HG03066 (cell line): ENCODE measurements around the gene MRPL47.
"Not testable (repeated sequence)": the region's sequence is repeated elsewhere in the genome, so short reads cannot be mapped to it uniquely, and the experiment has no call there.

Experiments used
- ATAC-seq: cut with Tn5 transposase; IDR thresholded peaks from one replicate; pipeline ENCODE4 v1.9.1; 2021; ENCODE audit warnings: low read depth; ENCODE audit not compliant: unreplicated experiment

The MRPL47 gene

GRCh38 chr3:179604321-179605078, at the start of gene MRPL47, which contains the start of gene NDUFB5:
Gene MRPL47 (minus strand): TSS chr3:179604638. CDS start chr3:179604624, 14 bp downstream.
Gene NDUFB5 (plus strand): TSS chr3:179604794. CDS start chr3:179604816, 22 bp downstream.
- ATAC-seq: peak; percentile 96

GRCh38 chr3:179653096-179653797, 48.8 kb upstream of the MRPL47 start:
- peak; percentile 62 for ATAC-seq

DNA sequence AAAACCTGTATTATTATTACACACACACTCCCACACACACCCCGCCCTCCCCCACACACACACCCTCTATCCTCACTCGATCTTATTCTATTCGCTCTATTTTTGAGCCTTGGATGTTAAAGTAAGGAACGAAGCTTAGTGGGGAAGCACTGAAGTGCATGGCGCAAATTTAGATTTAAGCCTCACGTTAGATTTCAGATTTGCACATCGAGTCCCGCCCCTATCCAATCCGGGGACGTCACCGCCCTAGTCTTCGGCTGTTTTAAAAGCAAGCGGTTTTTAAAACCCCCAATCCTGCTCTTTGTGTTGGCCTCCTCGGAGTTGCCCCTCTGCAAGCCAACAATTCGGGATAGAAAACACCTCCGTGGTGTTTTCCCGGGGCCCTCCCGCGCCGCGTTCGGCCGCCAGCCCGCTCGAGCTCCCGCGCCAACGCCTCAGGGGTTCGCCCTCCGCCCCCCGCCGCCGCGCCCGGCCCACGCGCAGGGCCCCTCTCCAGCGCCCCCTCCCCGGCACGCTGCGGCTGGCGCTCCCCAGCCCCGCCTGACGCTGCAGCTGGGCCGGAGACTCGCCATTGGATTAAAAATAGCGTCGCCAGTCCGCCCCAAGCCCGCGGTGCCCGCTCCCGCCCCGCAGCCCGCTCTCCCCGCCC, 48.1 kb upstream of the MRPL47 start, which contains the start of gene USP13:
Gene USP13 (plus strand): TSS at position 594 of the 649 bp plus-strand sequence. CDS start 186 bp downstream, outside the sequence.
- ATAC-seq: peak; percentile 54

DNA sequence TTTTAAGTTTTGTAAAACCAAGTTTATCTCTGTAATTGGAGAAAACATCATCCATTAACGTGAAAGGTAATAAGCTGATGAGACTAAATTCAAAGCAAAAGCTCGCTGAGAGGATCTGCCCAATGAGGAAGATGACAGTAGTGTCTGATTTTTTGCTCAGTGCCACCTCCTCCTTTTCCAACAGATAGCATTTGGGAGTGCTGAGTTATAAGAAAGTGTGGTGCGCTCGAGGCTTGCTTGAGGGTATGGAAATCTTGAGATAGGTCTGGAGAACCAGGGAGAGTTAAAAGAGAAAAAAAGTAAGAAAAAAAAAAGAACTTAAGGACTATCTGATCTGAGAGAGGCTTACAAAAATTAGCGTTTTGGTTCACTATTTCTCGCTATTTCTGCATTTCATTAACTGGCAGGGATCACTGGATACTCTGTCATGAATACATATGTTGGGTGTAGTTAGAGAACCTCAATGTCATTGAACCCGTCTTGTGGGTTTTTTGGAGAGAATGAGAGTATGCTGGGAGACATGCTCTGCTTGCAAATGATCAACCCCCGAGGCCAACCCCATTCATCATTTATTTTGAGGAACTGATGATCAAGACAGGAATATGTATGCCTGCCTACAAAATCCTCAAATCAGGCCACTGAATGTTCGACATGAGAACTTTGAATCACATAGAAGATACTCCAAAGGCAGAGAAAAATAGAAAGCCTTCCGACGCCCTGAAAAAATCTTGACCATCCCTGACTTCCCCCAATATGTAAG, 47.4 kb upstream of the MRPL47 start:
- ATAC-seq: no peak

DNA sequence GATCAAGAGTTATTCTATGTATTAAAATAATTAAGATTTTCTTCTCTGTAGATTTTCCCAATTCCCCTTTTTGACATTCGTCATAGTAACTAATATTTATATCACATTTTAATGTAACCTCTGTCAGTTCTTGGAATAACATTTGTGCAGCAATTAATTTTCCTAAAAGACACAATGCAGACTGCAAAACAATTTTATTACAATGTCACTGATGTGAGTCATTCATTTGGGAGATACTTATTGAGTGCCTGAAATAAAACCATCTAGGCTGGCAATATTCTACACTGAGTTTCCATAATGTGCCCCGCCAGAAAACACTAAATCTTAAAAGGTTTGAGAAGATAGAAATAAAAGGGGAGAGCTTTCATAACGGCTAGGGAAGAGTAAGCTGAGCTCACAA, 41.7 kb upstream of the MRPL47 start:
- no peak for ATAC-seq

DNA sequence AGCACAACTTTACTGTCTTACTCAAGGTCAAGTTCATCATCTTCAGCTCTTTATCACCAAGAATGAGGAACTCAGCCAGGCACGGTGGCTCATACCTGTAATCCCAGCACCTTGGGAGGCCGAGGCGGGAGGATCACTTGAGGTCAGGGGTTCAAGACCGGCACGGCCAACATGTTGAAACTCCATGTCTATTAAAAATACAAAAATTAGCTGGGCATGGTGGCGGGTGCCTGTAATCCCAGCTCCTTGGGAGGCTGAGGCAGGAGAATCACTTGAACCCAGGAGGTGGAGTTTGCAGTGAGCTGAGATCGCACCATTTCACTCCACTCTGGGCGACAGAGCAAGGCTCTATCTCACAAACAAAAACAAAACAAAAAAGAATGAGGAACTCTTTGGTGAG, 39.4 kb upstream of the MRPL47 start:
- not testable (repeated sequence) for ATAC-seq

GRCh38 chr3:179642871-179643270, 38.4 kb upstream of the MRPL47 start:
- ATAC-seq: no peak

- ATAC-seq: no peak
These were observed 36.0 kb upstream of the MRPL47 start for GRCh38 chr3:179640469-179640868.

DNA sequence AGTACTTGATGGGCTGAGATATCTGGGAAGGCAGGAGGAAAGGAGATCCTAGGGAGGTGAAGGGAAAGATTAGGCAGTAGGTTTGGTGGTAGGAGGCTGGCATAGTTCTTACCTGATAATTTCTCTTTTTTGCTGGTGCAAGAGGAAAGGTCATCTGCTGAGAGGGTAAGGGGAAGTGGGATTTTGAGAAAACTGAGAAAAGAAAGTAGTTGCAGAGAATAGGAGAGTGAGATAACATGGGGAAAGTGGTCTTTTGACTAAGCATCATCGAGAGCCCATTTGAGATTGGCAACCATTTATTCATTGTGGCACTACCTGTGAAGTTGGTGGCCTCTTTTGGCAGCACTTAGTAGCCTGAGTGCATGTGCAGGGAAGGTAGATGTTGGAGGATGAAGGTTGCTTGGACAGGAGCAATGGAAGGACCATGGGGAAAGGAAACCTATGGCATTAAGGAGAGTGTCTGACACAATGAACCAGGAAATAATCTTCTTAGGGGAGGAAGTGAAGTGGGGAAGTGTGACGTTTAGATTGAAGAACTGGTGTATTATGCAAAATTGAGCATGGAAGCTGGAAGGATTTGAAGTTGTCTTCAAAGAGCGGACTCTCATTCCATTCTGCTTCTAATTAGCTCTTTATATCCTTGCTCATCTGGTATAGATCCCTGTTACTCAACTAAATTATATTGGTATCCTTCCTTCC, 26.5 kb upstream of the MRPL47 start:
- no peak for ATAC-seq

DNA sequence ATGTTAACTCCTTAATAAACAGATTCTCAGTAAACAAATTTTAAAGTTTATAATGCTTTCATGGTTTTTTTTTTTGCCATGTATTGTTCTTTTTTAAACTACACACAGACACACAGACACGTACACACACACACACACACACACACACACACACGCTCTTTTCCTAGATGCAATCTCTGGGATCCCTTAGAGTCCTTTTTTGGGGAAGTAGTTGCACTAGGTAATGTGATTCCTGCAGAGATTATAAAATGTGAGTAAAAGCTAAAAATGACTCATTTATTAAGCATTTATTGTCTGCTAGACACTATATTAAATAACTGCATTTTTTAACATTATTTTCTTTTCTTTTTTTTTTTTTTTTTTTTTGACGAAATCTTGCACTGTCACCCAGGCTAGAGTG, 20.0 kb upstream of the MRPL47 start:
- no peak for ATAC-seq

DNA sequence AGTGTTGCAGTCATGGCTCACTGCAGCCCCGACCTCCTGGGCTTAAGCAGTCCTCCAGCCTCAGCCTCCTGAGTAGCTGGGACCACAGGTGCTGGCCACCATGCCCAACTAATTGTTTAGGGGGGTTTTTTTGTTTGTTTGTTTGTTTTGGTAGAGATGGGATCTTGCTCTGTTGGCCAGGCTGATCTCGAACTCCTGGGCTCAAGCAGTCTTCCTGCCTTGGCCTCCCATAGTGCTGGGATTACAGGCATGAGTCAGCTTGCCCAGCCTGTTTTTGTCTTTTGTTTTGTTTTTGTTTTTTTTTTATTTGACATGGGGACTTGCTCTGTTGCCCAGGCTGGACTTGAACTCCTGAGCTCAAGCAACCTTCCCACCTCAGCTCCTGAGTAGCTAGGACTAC, 17.6 kb upstream of the MRPL47 start:
- no peak for ATAC-seq

DNA sequence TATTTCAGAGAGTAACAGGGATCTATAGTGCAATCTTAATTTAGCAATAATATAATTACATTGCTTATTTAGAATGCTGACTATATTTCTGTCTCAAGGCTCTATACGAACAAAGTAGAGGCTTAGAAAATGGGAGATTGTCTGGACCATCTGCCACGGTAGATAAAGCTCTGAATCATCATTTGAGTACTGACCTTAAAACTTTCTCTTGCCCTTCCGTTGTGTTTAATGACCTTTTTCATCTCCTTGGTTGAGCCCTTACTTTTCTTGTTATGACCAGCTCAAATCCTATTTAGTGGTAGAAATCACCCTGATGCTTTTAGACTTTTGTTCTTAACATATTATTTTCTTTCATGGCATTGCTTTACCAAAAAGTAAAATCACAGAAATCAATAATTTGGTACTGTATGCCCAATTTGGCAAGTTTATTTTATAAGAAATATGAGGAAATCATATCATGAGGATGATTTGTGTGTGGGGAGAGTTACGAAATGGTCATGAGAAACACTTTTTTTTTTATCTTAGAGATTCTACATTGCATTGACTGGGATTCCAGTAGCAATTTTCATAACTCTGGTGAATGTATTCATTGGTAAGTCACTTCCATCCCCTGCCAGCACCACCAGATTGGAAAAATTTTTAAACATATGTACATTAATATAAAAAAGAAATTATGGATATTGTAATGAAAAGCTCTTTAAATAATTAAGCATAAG, 11.2 kb upstream of the MRPL47 start:
- ATAC-seq: no peak

- ATAC-seq: no peak
These were observed 9.4 kb upstream of the MRPL47 start for GRCh38 chr3:179613807-179614206.

DNA sequence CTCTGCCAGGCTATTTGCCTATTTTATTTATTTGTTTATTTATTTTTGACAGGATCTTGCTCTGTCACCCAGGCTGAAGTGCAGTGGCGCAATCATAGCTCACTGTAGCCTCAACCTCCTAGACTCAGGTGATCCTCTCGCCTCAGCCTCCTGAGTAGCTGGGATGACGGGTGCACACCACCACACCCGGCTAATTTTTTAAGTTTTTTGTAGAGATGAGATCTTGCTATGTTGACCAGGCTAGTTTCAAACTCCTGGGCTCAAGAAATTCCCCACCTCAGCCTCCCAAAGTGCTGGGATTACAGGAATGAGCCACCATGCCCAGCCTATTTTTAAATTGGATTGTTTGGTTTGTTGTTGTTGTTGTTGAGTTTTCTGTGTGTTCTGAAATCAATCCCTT, 5.6 kb upstream of the MRPL47 start:
- no peak for ATAC-seq

GRCh38 chr3:179608931-179609720, 4.7 kb upstream of the MRPL47 start:
- peak; percentile 47 for ATAC-seq

- no peak for ATAC-seq
These were observed 2.2 kb upstream of the MRPL47 start for GRCh38 chr3:179606534-179607085.

GRCh38 chr3:179603831-179604230, 607 bp downstream of the MRPL47 start:
- no peak for ATAC-seq

- no peak for ATAC-seq
These were observed 1.1 kb downstream of the MRPL47 start for GRCh38 chr3:179603321-179603720.
